ENCODE results near the gene TMEM244.

DNA sequence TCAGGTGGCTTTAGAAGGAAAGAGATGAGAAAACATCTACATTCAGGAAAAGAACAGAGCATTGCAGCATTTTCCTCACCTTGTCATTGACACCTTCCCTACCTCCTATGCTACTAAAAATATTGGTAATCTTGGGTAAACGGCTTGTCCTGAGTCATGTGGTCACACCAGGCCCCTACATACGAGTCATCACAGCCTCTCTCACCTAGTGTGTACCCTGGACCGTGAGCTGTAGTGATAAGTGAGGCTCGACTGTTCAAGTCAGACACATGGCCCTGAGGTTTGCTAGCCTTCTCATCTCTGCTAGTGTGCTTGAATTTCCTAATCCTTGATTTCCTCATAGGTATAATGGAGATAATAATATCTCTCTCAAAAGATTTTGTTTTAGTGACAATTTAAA lies 29.6 kb upstream of the TMEM244 start:
- TF ChIP-seq, protein P1, sequence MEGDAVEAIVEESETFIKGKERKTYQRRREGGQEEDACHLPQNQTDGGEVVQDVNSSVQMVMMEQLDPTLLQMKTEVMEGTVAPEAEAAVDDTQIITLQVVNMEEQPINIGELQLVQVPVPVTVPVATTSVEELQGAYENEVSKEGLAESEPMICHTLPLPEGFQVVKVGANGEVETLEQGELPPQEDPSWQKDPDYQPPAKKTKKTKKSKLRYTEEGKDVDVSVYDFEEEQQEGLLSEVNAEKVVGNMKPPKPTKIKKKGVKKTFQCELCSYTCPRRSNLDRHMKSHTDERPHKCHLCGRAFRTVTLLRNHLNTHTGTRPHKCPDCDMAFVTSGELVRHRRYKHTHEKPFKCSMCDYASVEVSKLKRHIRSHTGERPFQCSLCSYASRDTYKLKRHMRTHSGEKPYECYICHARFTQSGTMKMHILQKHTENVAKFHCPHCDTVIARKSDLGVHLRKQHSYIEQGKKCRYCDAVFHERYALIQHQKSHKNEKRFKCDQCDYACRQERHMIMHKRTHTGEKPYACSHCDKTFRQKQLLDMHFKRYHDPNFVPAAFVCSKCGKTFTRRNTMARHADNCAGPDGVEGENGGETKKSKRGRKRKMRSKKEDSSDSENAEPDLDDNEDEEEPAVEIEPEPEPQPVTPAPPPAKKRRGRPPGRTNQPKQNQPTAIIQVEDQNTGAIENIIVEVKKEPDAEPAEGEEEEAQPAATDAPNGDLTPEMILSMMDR (conservative IDR thresholded peaks at IDR 0.05; ENCODE audit: low read depth, low read length) = no peak
- no peak for TF ChIP-seq EZH2 (IDR thresholded peaks at IDR 0.05; ENCODE audit: low read length, unreplicated experiment)
